M059J (cell line): ENCODE measurements around the gene PBX3. TPM values are rescaled to one million over a fixed set of nuclear protein-coding genes. Genes with fewer than 3 reads are reported as not detected.
A peak's percentile ranks its signal among the peaks of the same experiment; 100 is the strongest.

ENCODE experiments used
- DNase-seq: peaks from one replicate; pipeline ENCODE4 v3.0.0-alpha.2; 2012; ENCODE audit warnings: low read depth
- total RNA-seq: library from RNA; depleted of rRNA; stranded (reverse); fragments of >200 nt; shearing (Covaris generic); gene quantifications from 2 replicates; pipeline ENCODE4 v1.2.3, GENCODE V29; 2014

The PBX3 gene
- total RNA-seq, 1 experiment from 2014 or later, result 71.5 TPM

- peak; percentile 36 for DNase-seq
Observed at GRCh38 chr9:125861405-125862058, 114.4 kb downstream of the PBX3 start.

GRCh38 chr9:125863923-125864322, 116.8 kb downstream of the PBX3 start:
- DNase-seq, result no peak

GRCh38 chr9:125867751-125868415, 120.7 kb downstream of the PBX3 start:
- peak; percentile 42 for DNase-seq

- DNase-seq, result peak; percentile 70
Observed at GRCh38 chr9:125878164-125878631, 131.0 kb downstream of the PBX3 start.

GRCh38 chr9:125881042-125881441, 133.9 kb downstream of the PBX3 start:
- DNase-seq, result no peak

- DNase-seq, result no peak
Observed at GRCh38 chr9:125883565-125884217, 136.5 kb downstream of the PBX3 start.

GRCh38 chr9:125884218-125884595, 137.0 kb downstream of the PBX3 start:
- DNase-seq, result no peak

- no peak for DNase-seq
Observed at GRCh38 chr9:125885405-125886034, 138.3 kb downstream of the PBX3 start.

GRCh38 chr9:125886365-125886764, 139.2 kb downstream of the PBX3 start:
- peak; percentile 35 for DNase-seq

- peak; percentile 61 for DNase-seq
Observed at GRCh38 chr9:125887172-125887571, 140.0 kb downstream of the PBX3 start.

GRCh38 chr9:125888211-125888610, 141.0 kb downstream of the PBX3 start:
- DNase-seq, result no peak

- DNase-seq, result peak; percentile 31
Observed at GRCh38 chr9:125889112-125889475, 141.9 kb downstream of the PBX3 start.

- peak; percentile 48 for DNase-seq
Observed at GRCh38 chr9:125889476-125890419, 142.6 kb downstream of the PBX3 start.

- DNase-seq, result no peak
Observed at GRCh38 chr9:125890826-125891225, 143.7 kb downstream of the PBX3 start.

- DNase-seq, result no peak
Observed at GRCh38 chr9:125893277-125893676, 146.1 kb downstream of the PBX3 start.

- no peak for DNase-seq
Observed at GRCh38 chr9:125894566-125894965, 147.4 kb downstream of the PBX3 start.

- DNase-seq, result no peak
Observed at GRCh38 chr9:125896404-125896803, 149.2 kb downstream of the PBX3 start.

GRCh38 chr9:125896964-125897363, 149.8 kb downstream of the PBX3 start:
- no peak for DNase-seq

- no peak for DNase-seq
Observed at GRCh38 chr9:125897481-125897880, 150.3 kb downstream of the PBX3 start.

GRCh38 chr9:125902214-125902613, 155.0 kb downstream of the PBX3 start:
- no peak for DNase-seq

GRCh38 chr9:125902831-125903512, 155.8 kb downstream of the PBX3 start:
- DNase-seq, result no peak
